OCI-LY3 (cell line): Measurements from ENCODE around the gene PGLYRP3.
"Not testable (repeated sequence)": the region's sequence is repeated elsewhere in the genome, so short reads cannot be mapped to it uniquely, and the experiment has no call there.

ENCODE experiments used
- H2AFZ ChIP-seq: fragments of 200-600, 300-600 bp; shearing (Covaris generic); 2 replicates; pipeline ENCODE4 v1.6.0; 2014; ENCODE audit warnings: antibody characterized with exemption, low read depth, low read length
- H3K27ac ChIP-seq: fragments of 200-600, 300-600 bp; sonication (generic); 2 replicates; pipeline ENCODE4 v1.5.1; 2014; ENCODE audit warnings: mild to moderate bottlenecking, low read length, moderate library complexity, mixed read lengths
- H3K27me3 ChIP-seq: fragments of 200-600, 300-600 bp; sonication (generic); 2 replicates; pipeline ENCODE4 v1.6.1; 2014; ENCODE audit warnings: low read depth, low read length, mixed read lengths
- H3K36me3 ChIP-seq: fragments of 200-600, 300-600 bp; sonication (generic); replicated peaks from 2 replicates; pipeline ENCODE3; 2014; ENCODE audit warnings: low read depth, low read length, mixed read lengths
- H3K4me1 ChIP-seq: fragments of 300-600, 200-600 bp; sonication (generic); 2 replicates; pipeline ENCODE4 v1.6.1; 2014; ENCODE audit warnings: low read length, mixed read lengths
- H3K4me2 ChIP-seq: fragments of 200-600, 300-600 bp; sonication (generic); 2 replicates; pipeline ENCODE4 v1.6.1; 2014; ENCODE audit warnings: low read length, mixed read lengths
- H3K4me3 ChIP-seq: fragments of 300-600, 200-600 bp; sonication (generic); 2 replicates; pipeline ENCODE4 v1.5.1; 2014; ENCODE audit warnings: antibody characterized with exemption, mild to moderate bottlenecking, low read length, moderate library complexity
- H3K79me2 ChIP-seq: fragments of 300-600, 200-600 bp; shearing (Covaris generic); 2 replicates; pipeline ENCODE4 v1.6.1; 2014; ENCODE audit warnings: mild to moderate bottlenecking, low read length, mixed read lengths
- H3K9ac ChIP-seq: fragments of 300-600, 200-600 bp; shearing (Covaris generic); 2 replicates; pipeline ENCODE4 v1.6.0; 2014; ENCODE audit warnings: mild to moderate bottlenecking, low read length, moderate library complexity
- H3K9me3 ChIP-seq: fragments of 200-600, 300-600 bp; shearing (Covaris generic); 2 replicates; pipeline ENCODE4 v1.6.1; 2014; ENCODE audit warnings: low read length, mixed read lengths; ENCODE audit not compliant: insufficient read depth
- H4K20me1 ChIP-seq: fragments of 200-600, 300-600 bp; sonication (generic); 2 replicates; pipeline ENCODE4 v1.6.1; 2016; ENCODE audit warnings: low read length, mixed read lengths; ENCODE audit not compliant: insufficient read depth
- CTCF ChIP-seq: fragments of 200-600, 300-600 bp; sonication (generic); IDR thresholded peaks from 2 replicates; pipeline ENCODE4 v1.5.1; 2014; ENCODE audit warnings: antibody characterized with exemption, low read length, low read depth
- EZH2phosphoT487 ChIP-seq: fragments of 200-600 bp; shearing (Covaris generic); IDR thresholded peaks from 2 replicates; pipeline ENCODE4 v1.6.1; 2018; ENCODE audit warnings: antibody characterized with exemption, mixed run types, low read depth

The PGLYRP3 gene

DNA sequence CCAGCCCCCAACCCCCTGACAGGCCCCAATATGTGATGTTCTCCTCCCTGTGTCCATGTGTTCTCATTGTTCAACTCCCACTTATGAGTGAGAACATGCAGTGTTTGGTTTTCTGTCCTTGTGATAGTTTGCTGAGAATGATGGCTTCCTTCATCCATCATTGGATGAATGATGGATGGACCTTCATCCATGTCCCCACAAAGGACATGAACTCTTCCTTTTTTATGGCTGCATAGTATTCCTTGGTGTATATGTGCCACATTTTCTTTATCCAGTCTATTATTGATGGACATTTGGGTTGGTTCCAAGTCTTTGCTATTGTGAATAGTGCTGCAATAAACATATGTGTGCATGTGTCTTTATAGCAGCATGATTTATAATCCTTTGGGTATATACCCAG lies 1.6 kb upstream of the PGLYRP3 start:
- not testable (repeated sequence) for H3K9ac ChIP-seq, H3K79me2 ChIP-seq, H4K20me1 ChIP-seq, H2AFZ ChIP-seq, H3K4me3 ChIP-seq, H3K4me2 ChIP-seq, H3K9me3 ChIP-seq, H3K36me3 ChIP-seq, H3K27ac ChIP-seq
- Histone ChIP-seq H3K27me3 (0 out of 2 replicates have a peak, but pooled peaks cover 11% of the 10 kb centered on the region), H3K4me1 (peaks cover 16% of the 10 kb centered on the region)

- Histone ChIP-seq H3K4me1 (peaks cover 27% of the 10 kb centered on the region), H3K36me3 (no peaks in the 10 kb centered on the region)
Observed at GRCh38 chr1:153313288-153313687, 536 bp upstream of the PGLYRP3 start.

GRCh38 chr1:153310526-153310925 lies 2.2 kb downstream of the PGLYRP3 start:
- Histone ChIP-seq H2AFZ (no peak overlapping the region), H3K27me3 (peaks cover 16% of the 10 kb centered on the region), H3K27ac (no peak overlapping the region), H3K36me3 (no peaks in the 10 kb centered on the region), H3K79me2 (no peaks in the 10 kb centered on the region), H3K9ac (no peak overlapping the region), H3K4me2 (no peak overlapping the region), H3K4me1 (peaks cover 50% of the 10 kb centered on the region), H3K9me3 (no peaks in the 10 kb centered on the region), H4K20me1 (no peaks in the 10 kb centered on the region), H3K4me3 (no peak overlapping the region)
- no peak for TF ChIP-seq EZH2phosphoT487
- TF ChIP-seq CTCF = no peak

More at GRCh38 chr1:153313288-153313687, 536 bp upstream of the PGLYRP3 start:
- TF ChIP-seq CTCF = no peak
- TF ChIP-seq EZH2phosphoT487 = no peak
- Histone ChIP-seq H3K9me3 (no peaks in the 10 kb centered on the region), H3K4me2 (no peak overlapping the region), H3K27ac (no peak overlapping the region), H4K20me1 (no peaks in the 10 kb centered on the region), H3K9ac (no peak overlapping the region), H3K27me3 (0 out of 2 replicates have a peak, but pooled peaks cover 11% of the 10 kb centered on the region), H2AFZ (no peak overlapping the region), H3K4me3 (no peak overlapping the region), H3K79me2 (no peaks in the 10 kb centered on the region)

GRCh38 chr1:153309441-153309840 lies 3.3 kb downstream of the PGLYRP3 start:
- no peak for TF ChIP-seq EZH2phosphoT487
- no peak for TF ChIP-seq CTCF

DNA sequence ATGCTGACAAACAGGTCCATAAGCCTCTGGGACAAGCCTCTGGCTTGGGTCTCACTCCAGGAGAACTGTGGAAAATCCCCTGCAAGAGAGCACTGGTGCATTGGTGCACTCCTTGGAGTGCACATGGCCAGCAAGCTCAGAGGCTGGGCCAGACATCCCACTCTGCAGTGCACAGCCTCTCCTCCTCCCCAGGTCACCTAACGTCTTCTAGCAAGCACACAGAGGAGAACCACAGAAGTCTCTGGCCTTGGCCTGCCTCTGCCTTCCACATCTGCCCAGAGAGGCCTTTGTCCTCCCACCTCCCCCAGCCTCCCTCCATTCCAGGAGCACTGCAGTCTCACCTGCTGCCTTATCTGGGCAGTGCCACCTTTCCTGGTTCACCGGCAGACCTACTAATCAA lies 4.2 kb downstream of the PGLYRP3 start:
- H3K4me1 ChIP-seq = peaks cover 57% of the 10 kb centered on the region
- no peak overlapping the region for H3K4me2 ChIP-seq
- no peak for TF ChIP-seq CTCF
- no peak for TF ChIP-seq EZH2phosphoT487
- peaks cover 32% of the 10 kb centered on the region for H3K27me3 ChIP-seq
- H3K79me2 ChIP-seq = no peaks in the 10 kb centered on the region
- H2AFZ ChIP-seq = no peak overlapping the region
- H3K9me3 ChIP-seq = no peaks in the 10 kb centered on the region
- no peaks in the 10 kb centered on the region for H4K20me1 ChIP-seq
- no peak overlapping the region for H3K27ac ChIP-seq
- H3K36me3 ChIP-seq = no peaks in the 10 kb centered on the region
- H3K4me3 ChIP-seq = no peak overlapping the region
- H3K9ac ChIP-seq = no peak overlapping the region

More at GRCh38 chr1:153309441-153309840, 3.3 kb downstream of the PGLYRP3 start:
- Histone ChIP-seq H2AFZ (no peak overlapping the region), H3K79me2 (no peaks in the 10 kb centered on the region), H3K27ac (no peak overlapping the region), H3K9me3 (no peaks in the 10 kb centered on the region), H4K20me1 (no peaks in the 10 kb centered on the region), H3K36me3 (no peaks in the 10 kb centered on the region), H3K4me1 (peaks cover 52% of the 10 kb centered on the region), H3K27me3 (peaks cover 27% of the 10 kb centered on the region), H3K9ac (no peak overlapping the region), H3K4me3 (no peak overlapping the region), H3K4me2 (no peak overlapping the region)
